WI38 (cell line): ENCODE measurements around the gene PAAF1.

ENCODE experiments used
- H3K4me3 ChIP-seq: 2 replicates; pipeline ENCODE4 v1.5.1; 2011; ENCODE audit warnings: low read depth, mild to moderate bottlenecking, control low read depth, low read length
- CTCF ChIP-seq: IDR thresholded peaks from 2 replicates; pipeline ENCODE4 v1.5.1; 2012; ENCODE audit warnings: low read depth, mild to moderate bottlenecking, control low read depth, low read length

PAAF1 gene

GRCh38 chr11:73944085-73944484 is 67.3 kb downstream of the PAAF1 start:
- no peak for TF ChIP-seq CTCF
- no peak overlapping the region for H3K4me3 ChIP-seq

- TF ChIP-seq CTCF = no peak
- H3K4me3 ChIP-seq = no peak overlapping the region
Observed at GRCh38 chr11:73944901-73945300, 68.1 kb downstream of the PAAF1 start.

- no peak overlapping the region for H3K4me3 ChIP-seq
- no peak for TF ChIP-seq CTCF
Observed at GRCh38 chr11:73945396-73945795, 68.6 kb downstream of the PAAF1 start.

- no peak overlapping the region for H3K4me3 ChIP-seq
- no peak for TF ChIP-seq CTCF
Observed at GRCh38 chr11:73946798-73947458, 70.1 kb downstream of the PAAF1 start.

GRCh38 chr11:73949246-73949645 is 72.4 kb downstream of the PAAF1 start:
- no peak for TF ChIP-seq CTCF
- no peak overlapping the region for H3K4me3 ChIP-seq

- no peak for TF ChIP-seq CTCF
- H3K4me3 ChIP-seq = no peak overlapping the region
Observed at GRCh38 chr11:73949912-73950311, 73.1 kb downstream of the PAAF1 start.

- H3K4me3 ChIP-seq = no peak within 1 kb of the TSS
- no peak for TF ChIP-seq CTCF
Observed at GRCh38 chr11:73950869-73951710, 74.3 kb downstream of the PAAF1 start, which contains the start of gene DNAJB13. Gene DNAJB13, plus strand, starts transcription at chr11:73951026. Its CDS starts 44 bp downstream, at chr11:73951070.
